NCI-H1436 treated with DMSO at 0.1 percent for 48 hours (cell line): ENCODE results near the gene CD226.
"Not testable (repeated sequence)": the region's sequence is repeated elsewhere in the genome, so short reads cannot be mapped to it uniquely, and the experiment has no call there.

Experiments used
- DNase-seq: peaks from one replicate; lab custom pipeline; 2025; lab: John Stamatoyannopoulos, UW

Gene CD226

DNA sequence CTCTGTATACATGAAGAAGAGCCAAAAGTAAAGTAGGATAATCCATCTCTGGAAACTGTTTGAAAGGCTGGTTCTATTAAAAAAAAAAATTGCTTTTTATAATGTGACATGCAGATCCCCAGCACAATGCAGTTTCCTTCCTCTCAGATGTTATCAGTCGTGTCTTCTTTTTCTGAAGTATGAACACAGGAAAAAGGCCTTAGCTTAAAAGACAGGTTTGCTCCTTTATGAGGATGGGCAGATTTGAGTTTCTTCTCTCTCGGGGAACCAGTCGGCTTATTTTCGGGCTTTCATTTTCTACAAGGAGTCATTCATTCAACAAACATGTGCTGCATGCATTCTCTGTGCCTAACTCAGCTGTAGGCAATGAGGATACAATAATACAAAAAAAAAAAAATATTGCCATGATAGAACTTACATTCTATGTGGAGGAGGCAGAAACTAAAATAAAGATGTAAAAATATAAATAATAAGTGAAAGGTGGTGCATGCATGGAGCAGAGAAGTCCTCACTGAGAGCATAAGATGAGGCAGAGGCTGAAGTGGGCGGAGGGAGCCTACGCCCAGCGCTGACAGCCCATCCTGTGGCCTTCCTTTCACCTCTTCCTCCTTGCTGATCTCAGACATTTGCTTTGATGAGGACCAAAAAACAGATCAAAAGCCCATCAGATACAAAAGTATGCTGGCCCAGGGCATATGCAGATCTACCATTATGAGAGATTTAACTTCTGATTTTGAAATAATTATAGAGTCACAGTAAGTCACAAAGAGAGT is at the start of gene CD226:
TSS of gene CD226 (minus strand) at position 513 of the 773 bp plus-strand sequence. CDS start at position 46, 467 bp downstream.
- DNase-seq = no peak

DNA sequence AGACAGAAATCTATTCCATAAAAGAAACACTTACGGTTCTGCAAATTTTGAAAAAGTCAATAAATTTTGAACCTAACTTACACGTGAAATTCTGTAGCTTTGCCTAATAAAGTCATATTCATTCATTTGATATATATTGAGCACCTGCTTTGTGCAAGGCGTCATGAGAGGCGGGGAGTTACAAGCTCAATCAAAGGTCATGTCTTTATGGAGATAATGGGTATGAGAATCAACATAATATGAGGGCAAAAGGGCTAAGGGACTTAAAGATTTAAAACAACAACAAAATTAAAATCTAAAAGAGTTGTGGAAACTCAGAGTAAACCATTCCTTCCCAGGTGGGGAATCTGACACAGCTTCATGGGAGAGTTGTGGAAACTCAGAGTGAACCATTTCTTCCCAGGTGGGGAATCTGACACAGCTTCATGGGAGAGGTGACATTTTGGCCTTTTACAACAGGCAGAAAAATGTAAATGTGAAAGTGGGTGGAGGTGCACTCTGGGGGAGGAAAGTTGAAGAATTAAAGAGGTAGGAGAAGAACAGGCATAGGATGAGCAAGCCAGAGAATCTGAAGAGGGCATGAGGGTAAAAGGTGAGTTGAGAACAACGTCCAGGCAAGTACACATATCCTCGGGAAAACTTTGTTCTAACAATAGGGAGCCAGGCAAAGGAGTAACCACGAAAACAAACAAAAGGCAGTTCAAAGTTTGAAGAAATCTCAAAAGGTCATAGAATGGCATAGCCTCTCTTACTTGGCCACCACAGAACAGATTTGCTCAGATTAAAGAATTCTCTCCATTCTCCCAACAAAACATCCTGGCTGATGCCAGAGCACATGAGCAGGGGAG is 49.5 kb upstream of the CD226 start:
- no peak for DNase-seq

DNA sequence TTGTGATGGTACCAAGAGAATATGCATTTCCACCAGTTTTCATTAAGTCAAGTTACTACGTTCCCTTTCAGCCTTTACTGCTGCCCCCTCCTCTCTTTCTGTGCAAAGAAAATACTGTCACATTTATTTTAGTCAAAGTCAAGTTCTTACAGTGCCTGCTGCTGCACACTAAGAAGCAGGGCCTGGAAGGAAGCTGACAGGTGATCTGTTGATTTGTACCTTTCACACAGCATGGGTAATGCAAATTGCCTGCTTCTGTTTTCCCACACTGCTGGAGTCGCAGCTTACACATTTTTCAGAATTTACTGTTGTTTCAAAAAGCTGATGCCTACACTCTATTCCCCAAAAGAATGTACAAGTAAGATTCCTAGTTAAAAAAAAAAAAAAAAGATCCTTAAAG is 48.7 kb upstream of the CD226 start:
- DNase-seq = no peak

DNA sequence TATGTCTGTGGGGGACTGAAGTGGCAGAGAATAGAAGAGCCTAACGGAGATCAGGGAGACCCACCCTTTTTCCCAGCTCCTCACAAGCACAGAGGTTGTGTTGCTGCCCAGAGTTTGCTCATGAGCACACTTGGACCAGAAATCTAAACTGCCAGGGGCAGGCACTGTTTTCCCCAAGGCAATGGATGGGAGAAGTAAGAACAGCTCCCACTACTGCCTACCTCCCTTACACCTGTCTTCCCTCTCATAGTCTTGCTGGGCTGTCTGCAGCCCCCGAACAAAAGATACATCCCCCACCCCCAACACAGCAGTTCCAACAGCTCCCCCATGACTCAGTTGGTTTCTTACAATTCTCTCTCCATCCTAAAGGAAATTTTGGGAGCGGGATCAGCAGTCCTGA is 48.1 kb upstream of the CD226 start:
- DNase-seq = no peak

DNA sequence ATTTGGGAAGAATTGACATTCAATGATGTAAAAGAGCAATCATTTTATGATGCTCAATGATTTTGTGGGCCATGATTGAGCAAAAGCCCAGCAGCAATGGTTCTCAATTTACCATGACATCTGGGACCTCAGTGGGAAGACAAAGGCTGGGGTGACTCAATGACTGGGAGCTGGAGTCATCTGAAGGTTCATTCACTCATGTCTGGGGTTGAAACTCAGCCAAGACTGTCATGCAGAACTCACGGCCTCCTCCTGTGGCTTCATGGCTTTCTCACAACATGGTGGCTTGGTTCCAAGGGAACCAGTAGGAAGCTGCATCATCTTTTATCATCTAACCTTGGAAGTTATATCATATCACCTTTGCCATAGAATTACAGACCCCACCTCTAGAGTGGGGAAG is 45.1 kb upstream of the CD226 start:
- DNase-seq = no peak

DNA sequence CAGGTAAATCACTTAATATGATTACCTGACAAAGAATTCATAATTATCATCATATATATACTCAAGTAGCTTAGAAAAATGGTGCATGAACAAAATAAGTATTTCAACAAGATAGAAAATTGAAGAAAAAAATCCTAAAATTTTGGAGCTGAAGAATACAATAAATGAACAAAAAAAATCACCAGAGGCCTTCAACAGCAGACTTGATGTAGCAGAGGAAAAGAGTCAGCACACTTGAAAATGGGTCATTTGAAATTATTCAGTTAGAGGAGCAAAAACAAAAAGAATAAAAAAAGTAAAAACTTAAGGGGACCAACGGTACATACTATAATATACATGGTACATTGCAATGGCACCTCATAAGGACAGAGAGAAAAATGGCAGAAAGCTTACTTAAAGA is 40.2 kb upstream of the CD226 start:
- no peak for DNase-seq

DNA sequence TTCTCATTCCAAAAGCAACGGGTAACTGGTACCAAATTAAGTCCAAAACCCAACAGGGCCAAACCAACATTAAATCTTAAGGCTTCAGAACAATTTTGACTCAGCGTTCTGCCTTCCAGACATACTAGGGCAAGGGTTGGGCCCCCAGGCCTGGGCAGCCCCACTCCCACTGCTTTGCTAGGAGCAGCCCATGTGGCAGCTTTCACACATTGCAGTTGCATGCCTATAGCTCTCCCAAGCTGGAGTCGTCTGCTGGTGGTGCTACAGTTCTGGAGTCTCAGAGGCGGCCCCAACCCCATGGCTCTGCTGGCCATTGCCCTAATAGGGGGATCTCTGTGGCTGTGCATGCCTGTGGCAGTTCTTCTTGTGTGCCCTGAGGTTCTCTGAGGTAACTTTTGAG is 37.6 kb upstream of the CD226 start:
- DNase-seq = no peak

DNA sequence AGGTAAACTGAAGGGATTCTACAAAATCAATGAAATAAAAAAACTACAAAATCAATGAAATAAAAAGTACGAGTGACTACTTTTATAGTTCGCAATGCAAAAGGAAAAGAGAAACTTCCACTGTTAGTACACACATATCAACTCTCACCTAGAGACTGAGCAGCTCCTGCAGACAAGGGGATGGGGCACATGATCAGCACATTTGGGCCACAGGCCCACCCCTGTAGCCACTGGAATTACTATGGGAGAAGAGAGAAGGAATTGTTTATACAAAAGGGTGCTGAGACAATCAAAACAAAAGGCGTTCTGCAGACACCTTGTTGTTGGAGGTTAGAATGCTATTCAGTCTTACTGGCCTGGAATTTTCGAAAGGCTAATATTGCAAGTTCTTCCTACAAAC is 34.7 kb upstream of the CD226 start:
- DNase-seq = no peak

DNA sequence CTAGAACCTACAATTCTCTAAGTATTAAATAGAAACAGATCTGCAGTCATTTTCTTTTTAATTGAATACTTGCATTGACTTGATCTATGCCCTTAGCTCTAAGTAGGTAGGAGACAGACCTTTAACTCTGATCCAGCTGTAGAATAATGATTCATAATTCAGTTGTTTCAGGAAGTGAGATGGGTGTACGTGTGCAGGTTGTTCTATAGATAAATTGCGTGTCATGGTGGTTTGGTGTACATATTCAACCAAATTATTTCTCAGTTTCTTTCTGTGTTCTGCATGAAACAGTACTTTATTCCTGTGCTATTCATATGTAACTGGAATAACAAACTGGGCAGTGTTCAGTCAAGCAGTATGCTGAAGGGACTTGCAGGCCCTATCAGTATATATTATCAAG is 34.3 kb upstream of the CD226 start:
- DNase-seq = no peak

DNA sequence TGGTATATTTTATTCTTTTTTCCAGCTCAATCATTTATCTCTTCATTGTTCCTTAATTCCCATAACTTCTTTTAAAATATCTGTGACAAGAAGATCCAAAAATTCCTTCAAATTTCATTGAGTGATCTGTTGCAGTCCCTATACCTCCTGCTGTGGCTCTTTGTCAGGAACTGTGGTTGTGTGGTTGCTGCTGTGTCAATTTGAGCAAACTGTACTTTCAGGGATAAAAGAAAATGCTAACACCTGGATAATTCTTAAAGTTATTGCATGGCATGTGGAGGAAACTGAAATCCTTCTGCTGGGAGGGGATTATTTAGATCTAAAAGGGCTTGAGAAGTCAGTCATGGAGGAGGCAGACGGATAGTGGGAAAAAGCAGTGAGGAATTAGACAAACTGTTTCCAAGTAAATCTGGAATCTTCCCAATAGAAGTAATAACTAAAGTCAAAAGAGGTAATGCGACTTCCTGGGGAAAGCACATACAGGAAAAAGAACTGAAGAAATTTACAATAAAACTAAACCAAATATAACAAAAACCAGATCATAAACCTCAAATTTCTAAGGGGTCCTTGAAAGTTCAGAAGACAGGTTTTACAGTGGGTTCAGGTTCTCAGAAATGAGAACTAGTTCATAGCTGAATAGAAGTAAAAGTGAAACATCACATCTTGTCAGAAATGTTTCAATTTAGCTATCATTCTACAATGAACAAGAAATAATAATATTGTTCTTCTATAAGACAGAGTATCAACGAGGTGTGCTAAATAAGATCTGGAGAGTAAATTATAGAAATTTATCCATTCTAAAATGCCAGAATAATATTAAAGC is 33.5 kb upstream of the CD226 start:
- no peak for DNase-seq

DNA sequence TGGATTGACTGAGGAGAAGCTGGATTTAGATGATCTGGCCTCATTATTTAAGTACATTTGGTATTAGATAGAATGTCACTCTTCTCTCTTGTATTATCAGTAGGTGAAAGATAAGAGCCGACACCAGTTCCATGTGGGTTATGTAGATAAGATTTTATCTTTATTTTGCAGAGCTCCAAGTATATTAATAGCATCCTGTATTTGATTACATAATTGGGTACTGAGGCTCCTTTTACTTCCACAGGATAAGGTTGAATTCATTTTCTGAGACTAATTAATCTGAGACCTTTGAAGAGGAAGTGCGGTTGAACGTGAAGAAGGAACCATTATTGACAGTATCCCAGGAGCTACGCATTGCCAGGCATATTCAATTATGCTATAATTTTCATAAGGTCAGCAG is 32.8 kb upstream of the CD226 start:
- DNase-seq = no peak

DNA sequence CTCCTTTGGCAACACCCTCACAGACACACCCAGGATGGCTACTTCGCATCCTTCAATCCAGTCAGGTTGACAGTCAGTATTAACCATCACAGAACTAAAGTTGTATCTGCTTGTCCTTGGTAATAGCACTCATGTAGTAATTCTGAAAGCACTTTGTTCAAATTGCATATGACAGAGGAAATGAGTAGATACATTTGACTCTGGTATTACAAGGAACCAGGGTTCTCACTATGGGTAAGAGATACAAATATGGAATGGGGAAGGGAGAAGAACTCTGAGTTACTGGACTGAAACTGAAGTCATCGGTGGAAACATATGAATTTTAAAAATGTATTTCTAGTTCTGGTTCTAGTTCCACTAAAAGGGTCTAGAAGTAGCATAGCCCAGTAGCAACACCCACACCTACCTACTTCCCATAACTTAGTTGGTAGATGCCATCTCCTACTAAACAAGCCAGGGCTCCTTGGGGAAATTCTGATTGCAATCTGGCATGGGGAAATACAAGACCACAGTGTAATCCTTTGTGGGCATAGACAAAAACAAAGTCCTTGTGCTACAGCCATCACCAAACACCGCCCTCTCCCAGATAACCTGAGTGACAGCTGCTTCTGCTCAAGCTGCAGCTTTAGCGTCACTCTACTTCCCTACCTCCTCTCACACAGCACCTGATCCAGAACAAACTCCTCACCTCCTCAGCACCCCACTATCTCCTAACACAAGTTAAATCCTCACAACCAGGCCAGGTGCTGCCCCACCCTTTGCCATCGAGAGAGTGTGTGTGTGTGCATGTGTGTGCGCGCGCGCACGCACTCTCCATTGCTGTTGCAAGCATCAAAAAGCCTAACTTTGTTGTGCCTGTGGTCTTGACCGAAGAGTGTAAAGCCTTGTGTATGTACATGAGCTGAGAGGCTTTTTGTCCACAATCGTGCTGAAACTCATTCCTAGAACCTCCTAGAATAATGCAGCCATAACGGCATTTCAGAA is 31.4 kb upstream of the CD226 start:
- DNase-seq = no peak

DNA sequence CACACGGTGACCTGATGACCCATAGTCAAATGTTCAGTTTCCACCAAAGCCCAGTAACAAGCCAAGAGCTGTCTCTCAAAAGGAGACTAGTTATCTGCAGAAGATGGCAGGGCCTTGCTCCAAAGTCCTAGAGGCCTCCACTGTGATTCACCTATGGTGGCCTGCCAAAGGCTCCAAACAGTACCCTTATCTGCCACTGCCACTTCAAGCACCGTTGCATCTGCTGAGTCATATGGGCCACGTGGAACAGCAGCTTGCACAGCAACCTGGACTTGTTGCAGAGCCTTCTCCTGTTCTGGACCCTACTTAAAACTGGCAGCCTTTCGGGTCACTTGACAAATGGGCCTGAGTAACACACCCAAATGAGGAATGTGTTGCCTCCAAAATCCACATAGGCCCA is 27.6 kb upstream of the CD226 start:
- DNase-seq = not testable (repeated sequence)

DNA sequence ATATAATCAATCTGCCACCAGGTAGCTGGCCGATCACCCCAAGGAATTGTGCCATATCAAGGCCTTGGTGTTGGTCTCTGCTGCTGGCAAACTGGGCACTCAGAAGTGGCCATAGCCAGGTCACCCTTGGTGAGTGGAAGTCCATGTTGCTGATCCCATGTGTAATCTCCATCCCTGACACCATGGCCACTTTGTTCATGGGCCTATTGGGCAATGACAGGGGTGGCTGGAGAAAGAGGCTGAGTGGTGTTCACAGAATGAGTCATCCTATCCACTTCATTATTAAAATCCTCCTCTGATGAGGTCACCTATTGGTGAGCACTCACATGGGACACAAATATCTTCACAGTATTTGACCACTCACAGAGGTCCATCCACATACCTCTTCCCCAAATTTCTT is 26.7 kb upstream of the CD226 start:
- DNase-seq = no peak

DNA sequence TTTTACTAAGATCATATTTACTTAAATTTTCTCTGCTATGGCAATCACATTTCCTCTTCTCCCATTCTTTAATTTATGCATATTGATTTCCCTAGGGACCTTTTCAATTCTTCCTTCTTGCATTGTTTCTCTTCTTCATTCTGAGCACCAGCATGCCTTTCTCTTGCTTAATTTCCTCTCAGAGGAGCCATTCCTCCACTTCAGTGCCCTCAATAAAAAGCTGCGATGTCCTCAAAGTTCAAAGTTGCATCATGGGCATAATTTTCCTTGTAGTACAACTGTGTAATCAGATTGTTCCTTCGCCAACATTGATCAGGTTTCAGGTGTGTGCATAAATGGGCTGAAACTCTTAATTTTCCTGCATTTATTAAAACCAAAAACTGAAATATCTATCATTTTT is 21.8 kb upstream of the CD226 start:
- DNase-seq = no peak

DNA sequence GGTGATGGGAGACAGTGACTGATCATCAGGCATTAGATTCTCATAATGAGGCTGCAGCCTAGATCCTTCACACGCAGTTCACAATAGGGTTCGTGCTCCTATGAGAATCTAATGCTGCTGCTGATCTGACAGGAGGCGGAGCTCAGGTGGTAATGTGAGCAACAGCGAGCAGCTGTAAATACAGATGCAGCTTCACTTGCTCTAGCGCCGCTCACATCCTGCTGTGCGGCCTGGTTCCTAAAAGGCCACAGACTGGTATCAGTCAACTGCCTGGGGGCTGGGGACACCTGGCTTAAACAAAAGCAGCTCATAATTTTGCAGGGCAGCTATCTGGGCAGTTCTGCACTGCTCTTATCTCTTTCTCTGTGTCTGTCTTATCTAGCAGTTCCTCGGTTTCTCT is 20.4 kb upstream of the CD226 start:
- DNase-seq = no peak

DNA sequence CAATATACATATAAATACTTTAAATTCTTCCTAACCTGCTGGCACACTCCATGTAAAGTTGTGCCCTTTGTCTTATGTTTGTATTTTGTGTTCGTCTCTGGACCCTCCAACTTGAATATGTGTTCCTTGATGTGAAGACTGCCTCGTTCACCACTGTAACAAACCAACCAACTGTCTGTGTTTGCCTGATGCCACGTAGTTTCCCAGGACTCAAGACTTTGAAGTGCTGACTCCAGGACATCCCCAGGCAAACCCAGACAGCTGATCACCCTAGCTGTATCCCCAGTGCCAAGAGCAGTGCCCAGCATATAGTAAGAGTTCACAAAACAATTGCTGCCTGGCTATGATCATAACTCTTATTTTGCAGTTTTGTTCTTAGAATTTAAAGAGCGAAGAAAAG is 15.5 kb upstream of the CD226 start:
- DNase-seq = no peak

DNA sequence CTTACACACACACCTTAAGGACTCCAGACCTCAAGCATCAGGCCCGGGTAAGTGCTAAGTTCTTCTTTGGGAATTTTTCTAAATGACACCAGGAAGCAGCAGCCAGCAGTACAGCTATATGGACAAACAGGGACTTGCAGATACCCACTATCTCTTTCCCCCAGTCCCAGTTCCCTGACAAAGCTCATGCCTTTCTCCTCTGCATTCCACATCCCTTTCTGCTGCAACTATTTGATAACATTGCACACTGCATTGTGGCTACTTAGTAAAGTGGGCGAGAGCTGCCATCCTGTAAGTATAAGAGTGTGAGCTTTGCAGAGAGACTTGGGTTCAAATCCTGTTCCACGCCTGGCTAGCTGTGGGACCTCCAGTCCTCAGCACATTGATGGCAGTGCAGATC is 14.0 kb upstream of the CD226 start:
- DNase-seq = no peak

DNA sequence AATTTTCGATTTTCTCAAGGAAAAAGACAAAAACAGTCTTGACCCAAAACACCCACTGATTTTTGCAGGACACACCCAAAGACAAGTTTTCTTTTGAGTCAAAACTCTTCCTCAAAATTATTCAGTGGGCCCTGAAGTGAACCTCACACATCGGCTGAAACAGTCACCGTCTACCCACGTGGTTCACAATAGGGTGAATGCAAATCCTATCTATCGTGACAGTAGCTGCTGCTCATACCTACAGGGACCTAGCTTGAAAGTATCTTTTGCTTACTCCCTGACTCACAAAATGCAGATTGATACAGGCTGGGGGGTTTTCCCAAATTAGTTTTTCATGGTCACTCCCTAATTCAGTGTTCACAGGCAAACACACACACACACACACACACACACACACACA is 10.7 kb upstream of the CD226 start:
- DNase-seq = no peak

DNA sequence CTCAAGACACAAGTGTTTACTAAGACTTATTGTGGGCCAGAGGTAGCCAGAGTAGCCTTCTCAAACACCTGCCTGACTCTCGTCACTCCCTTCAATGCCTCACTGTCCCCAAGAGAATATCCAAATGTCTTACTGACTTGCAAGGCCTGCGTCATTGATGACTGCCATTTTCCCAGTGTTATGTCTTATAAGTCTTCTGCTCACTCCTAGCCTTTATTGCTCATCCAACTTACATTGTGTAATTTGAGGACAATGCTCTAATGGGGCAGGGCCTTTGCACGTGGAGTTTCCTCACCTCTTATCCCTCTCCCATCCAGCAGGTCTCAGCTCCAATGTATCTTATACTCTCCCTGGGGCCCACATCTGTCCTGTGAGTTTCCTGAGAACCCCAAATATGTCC is 10.1 kb upstream of the CD226 start:
- DNase-seq = no peak
